ENCODE measurements around the gene NANOS3.
"Not testable (repeated sequence)": the region's sequence is repeated elsewhere in the genome, so short reads cannot be mapped to it uniquely, and the experiment has no call there.

The NANOS3 gene

GRCh38 chr19:13887018-13887436, 10.1 kb downstream of the NANOS3 start:
- FAIRE-seq, result no peak

GRCh38 chr19:13887517-13887916, 10.6 kb downstream of the NANOS3 start:
- FAIRE-seq, result no peak

- FAIRE-seq, result no peak
These were observed 11.3 kb downstream of the NANOS3 start for GRCh38 chr19:13888281-13888680.

- FAIRE-seq, result no peak
These were observed 13.2 kb downstream of the NANOS3 start for GRCh38 chr19:13890136-13890535.

- FAIRE-seq, result no peak
These were observed 15.9 kb downstream of the NANOS3 start for GRCh38 chr19:13892870-13893269.

- FAIRE-seq, result no peak
These were observed 17.6 kb downstream of the NANOS3 start for GRCh38 chr19:13894552-13894951.

- FAIRE-seq, result peak; percentile 97
These were observed 19.3 kb downstream of the NANOS3 start for GRCh38 chr19:13896227-13896626.

- FAIRE-seq, result no peak
These were observed 22.5 kb downstream of the NANOS3 start for GRCh38 chr19:13899393-13899792.

- FAIRE-seq, result no peak
These were observed 23.1 kb downstream of the NANOS3 start for GRCh38 chr19:13899912-13900584.

- FAIRE-seq, result no peak
These were observed 26.1 kb downstream of the NANOS3 start for GRCh38 chr19:13902993-13903555.

- FAIRE-seq, result no peak
These were observed 28.9 kb downstream of the NANOS3 start, which contains the start of the genes BRME1 and CC2D1A for GRCh38 chr19:13905634-13906520. Gene BRME1 (minus strand): TSS chr19:13906117. CDS start chr19:13904892, 1,225 bp downstream. Gene CC2D1A (plus strand): TSS chr19:13906201. CDS start chr19:13906442, 241 bp downstream.

GRCh38 chr19:13906521-13906904, 29.6 kb downstream of the NANOS3 start:
- no peak for FAIRE-seq

GRCh38 chr19:13906910-13907309, 30.0 kb downstream of the NANOS3 start:
- no peak for FAIRE-seq

- FAIRE-seq, result no peak
These were observed 31.7 kb downstream of the NANOS3 start for GRCh38 chr19:13908674-13909073.

GRCh38 chr19:13909430-13909829, 32.5 kb downstream of the NANOS3 start:
- FAIRE-seq, result no peak

- FAIRE-seq, result no peak
These were observed 36.4 kb downstream of the NANOS3 start for GRCh38 chr19:13913352-13913751.

- FAIRE-seq, result no peak
These were observed 37.8 kb downstream of the NANOS3 start for GRCh38 chr19:13914777-13915176.

- no peak for FAIRE-seq
These were observed 41.0 kb downstream of the NANOS3 start for GRCh38 chr19:13917888-13918406.

GRCh38 chr19:13918726-13919411, 41.9 kb downstream of the NANOS3 start:
- no peak for FAIRE-seq

- no peak for FAIRE-seq
These were observed 43.6 kb downstream of the NANOS3 start for GRCh38 chr19:13920524-13920923.

- no peak for FAIRE-seq
These were observed 44.2 kb downstream of the NANOS3 start for GRCh38 chr19:13920940-13921747.

GRCh38 chr19:13922118-13922517, 45.2 kb downstream of the NANOS3 start:
- FAIRE-seq, result not testable (repeated sequence)
